ENCODE data around the gene HHAT.
"Not testable (repeated sequence)": the region's sequence is repeated elsewhere in the genome, so short reads cannot be mapped to it uniquely, and the experiment has no call there.

Gene HHAT

DNA sequence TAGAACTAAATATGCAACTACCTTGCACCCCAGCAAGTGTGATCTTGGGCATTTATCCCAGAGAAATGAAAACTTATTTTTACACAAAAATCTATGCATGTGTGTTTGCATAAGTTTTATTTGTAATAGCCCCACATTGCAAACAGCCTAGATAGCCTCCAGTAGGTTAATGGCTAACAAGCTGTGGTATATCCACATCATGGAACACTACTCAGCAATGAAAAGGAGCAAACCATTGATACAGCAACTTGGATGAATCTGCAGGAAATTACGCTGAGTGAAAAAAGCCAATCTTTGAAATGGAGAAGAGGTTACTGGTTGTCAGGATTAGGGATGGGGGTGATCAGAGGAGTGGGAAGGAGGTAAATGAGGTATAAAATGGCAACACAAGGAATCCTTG, 67.8 kb downstream of the HHAT start:
- DNase-seq (ENCODE audit: low spot score), result no peak

DNA sequence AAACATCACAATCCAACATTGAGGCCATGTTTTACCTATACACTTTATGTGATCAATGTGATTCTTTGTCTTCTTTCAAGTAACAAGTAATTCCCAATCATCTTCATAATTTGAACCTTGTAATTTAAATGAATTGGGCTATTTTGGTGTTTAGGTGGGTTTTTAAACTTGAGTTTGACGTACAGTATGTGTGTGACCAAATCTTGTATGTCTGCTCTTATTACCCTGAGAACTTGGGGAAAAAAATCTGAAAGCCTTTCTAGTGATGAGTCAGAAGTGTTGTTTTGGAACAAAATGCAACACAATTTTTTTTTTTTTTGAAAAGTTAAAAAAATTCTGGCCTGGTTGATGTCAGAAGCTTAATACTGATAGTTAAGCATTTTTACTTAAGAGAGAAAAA, 68.5 kb downstream of the HHAT start:
- no peak for DNase-seq (ENCODE audit: low spot score)

DNA sequence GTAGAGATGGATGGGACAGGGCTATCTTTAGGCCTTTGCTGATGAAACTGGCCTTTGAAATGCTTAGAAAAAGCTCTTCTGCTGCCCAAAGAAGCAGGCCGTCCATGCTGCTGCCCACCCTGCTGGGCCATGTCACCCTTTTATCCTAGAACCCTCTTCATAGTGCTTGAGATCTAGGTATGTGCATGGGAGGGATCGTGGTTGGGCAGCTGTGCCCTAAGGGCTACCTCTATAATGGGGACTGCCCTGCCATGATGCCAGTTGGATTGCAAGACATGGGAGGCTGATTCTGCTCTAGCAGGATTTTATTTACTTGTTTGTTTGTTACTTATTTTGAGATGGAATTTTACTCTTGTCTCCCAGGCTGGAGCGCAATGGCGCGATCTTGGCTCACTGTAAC, 69.0 kb downstream of the HHAT start:
- no peak for DNase-seq (ENCODE audit: low spot score)

DNA sequence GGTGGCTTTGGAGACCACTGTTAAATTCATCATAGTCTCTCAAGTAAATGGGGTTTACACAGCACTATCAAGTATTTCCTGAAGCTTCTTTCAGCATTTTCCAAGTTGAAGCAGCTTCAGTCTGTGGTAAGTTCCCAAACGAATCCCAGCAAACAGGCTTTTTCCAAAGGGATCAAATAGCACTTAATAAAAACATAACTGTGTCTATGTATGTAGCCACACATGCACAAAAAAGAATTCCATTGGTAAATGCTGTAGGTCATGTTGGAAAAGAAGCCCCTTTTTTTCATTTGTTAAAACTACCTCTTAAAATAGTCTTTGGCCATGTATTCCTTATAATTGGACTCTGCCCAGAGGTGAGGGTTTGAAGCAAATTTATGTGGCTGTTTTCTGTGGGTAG, 69.8 kb downstream of the HHAT start:
- DNase-seq (ENCODE audit: low spot score), result no peak

DNA sequence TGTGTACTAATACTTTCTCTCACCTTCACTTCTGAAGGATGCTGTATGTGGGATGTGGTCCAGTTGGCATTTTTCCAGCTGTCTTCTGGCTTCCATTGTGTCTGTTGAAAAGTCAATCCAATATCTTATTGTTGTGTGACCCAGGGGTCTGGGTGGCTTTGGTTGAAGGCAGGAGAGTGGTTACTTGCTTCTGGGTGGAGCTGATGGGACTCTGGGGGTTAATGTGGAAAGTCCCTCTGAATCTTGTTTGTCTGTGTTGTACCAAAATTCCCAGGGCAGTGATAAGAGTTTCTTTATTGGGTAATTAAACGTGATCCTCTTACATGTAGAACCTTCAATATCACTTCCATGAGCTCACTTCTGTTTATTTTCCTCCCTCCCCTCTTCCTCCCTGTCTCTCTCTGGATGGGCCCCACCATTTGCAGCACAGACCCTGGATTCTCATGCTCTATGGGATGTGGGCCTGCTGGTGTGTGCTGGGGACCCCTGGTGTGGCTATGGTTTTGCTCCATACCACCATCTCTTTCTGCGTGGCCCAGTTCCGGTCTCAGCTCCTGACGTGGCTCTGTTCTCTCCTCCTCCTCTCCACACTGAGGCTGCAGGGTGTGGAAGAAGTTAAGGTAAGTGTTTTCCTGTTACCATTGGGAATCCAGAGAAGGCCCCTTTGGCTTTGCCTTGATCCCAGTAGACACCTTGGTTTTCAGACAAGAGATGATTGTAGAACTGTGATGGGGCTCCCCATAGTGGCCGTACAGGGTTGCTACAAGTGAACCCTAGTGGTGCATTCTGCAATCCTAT, 71.5 kb downstream of the HHAT start:
- peak; percentile 54 for DNase-seq (ENCODE audit: low spot score)

DNA sequence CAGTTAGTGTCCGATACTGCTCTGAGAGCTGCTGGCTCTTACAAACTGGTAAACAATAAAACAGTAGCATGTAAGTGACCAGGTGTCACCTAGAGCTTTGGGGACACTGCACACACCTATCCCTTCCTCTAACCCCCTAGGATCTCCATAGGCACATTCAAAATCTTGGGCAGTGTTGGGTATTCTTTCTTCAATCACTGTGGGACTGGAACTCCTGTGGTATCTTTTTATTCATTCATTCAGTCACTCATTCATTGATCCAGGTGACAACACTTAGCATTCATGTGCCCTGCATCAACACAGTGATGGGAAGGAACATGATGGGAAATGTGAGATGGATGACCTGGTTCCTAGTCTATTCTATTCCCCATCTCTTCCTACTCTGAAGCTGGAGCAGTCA, 73.9 kb downstream of the HHAT start:
- DNase-seq (ENCODE audit: low spot score), result no peak

DNA sequence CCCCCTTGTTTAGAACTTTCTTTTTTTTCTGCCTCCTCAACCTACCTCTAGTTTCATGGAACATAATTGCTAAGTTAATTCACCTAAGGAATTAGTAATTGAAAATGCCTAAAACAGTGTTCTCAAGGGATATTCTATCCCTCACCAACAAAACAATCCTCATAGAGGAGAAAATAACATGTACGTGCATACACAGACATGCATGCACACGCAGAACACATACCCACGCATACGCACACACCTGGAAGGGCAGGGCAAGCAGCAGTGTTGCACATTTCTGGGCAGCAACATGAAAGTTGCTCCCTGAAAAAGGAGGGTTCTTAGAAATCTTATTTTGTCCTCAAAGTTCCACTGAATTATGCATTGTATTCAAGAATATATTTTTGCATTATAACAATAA, 76.6 kb downstream of the HHAT start:
- no peak for DNase-seq (ENCODE audit: low spot score)

DNA sequence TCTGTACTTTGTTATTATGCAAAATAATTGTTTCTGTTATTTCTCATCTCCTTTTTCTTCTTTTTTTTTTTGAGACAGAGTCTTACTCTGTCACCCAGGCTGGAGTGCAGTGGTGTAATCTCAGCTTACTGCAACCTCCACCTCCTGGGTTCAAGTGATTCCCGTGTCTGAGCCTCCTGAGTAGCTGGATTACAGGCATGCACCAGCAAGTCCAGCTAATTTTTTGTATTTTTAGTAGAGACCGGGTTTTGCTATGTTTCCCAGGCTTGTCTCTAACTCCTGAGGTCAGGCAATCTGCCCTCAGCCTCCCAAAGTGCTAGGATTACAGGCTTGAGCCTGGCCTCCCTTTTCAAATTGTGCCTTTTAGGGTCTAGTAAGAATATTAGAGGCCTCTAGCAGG, 77.6 kb downstream of the HHAT start:
- not testable (repeated sequence) for DNase-seq (ENCODE audit: low spot score)

DNA sequence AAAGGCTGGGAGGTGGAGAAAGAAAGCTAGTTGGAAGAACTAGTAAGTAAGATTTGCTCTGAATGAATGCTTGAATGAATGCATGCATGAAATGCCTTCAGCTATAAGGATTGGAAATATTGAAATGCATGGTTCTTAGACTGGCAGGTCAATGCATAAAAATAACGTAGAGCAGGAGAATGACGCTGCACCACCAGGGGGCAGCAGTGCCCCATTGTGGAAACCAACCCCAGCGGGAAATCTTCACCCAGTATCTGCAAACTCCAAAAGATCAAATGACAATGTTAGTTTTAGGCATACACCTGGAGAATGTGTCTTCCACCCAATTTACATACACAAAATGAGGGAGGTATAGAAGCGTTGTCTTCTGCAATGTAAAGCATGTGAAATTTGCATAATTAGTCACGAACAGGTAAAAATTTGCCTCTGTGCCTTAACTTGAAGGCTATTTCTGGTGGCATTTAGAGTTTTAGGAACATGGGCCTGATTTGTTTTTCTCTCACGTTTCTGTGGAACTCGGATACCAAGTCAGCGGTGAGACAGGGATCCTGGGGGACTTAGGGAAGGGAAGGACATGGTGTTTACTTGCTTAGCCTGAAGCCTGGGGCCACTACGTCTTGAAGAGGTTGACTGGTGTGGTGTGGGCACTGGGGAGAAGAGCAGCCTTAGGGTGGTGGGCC, 78.6 kb downstream of the HHAT start:
- peak; percentile 59 for DNase-seq (ENCODE audit: low spot score)

DNA sequence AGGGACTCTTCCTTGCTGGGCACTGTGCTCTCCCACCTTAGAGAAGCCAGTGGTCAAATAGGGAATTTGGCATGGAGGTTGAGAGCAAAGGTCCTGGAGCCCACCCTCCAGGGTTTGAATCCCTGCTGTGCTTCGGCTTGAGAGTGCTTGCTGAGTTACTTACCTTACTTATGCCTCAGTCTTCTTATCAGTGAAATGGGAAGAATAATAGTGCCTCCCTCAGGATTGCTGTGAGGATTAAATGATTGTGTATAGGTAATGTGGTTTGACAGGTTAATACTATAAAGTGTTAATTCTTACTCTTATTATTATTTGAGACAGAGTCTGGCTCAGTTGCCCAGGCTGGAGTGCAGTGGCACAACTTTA, 79.2 kb downstream of the HHAT start:
- no peak for DNase-seq (ENCODE audit: low spot score)

DNA sequence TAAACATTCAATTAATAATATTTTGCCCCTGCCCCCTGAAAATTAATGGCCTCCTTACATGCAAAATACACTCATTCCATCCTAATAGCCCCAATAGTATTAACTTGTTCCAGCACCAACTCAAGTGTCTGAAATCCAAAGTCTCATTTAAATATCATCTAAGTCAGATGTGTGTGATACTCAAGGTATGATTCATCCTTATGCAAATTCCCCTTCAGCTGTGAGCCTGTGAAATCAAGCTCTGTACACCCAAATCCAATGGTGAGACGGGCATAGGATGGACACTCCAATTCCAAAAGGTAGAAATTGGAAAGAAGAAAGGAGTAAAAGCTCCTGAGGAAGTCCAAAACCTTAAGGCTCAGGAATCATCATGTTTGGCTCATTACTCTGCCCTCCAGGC, 83.5 kb downstream of the HHAT start:
- DNase-seq (ENCODE audit: low spot score), result no peak

DNA sequence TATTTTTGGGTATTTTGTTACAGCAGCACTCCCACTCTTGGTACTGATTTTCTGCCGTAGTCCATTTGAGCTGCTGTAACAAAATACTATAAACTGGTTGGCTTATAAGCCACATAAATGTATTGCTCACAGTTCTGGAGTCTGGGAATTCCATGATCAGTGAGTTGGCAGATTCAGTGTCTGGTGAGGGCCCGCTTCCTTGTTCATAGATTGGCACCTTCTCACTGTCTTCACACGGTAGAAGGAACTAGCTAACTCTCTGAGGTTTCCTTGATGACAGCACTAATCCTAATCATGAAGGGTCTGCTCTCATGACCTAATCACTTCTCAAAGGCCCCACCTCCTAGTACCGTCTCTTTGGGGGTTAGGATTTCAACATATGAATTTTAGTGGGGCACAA, 85.2 kb downstream of the HHAT start:
- no peak for DNase-seq (ENCODE audit: low spot score)

DNA sequence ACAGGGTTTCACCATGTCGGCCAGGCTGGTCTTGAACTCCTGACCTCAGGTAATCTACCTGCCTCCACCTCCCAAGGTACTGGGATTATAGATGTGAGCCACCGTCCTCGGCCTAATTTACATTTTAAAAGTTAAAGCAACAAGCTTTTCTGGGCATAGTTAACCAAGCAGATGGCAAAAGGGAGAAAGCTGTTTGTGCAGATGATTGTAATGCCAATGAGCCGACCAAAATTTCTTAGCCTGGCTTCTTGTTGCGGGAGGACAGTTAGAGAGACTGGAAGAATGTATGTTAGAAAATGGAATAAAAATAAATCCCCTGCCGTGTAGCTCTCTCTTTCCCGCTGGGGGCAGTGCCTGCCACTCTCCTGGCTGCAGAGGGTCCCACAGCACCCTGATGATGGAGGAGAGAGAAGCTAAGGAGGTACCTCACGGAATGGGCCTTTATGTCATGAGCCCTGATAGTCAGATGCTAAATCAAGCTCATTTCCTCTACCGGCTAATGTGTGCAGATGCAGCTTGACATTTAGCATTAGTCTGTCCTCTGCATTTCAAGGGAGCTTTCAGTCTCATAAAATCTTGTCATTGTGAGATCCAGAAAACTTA, 87.2 kb downstream of the HHAT start:
- no peak for DNase-seq (ENCODE audit: low spot score)

DNA sequence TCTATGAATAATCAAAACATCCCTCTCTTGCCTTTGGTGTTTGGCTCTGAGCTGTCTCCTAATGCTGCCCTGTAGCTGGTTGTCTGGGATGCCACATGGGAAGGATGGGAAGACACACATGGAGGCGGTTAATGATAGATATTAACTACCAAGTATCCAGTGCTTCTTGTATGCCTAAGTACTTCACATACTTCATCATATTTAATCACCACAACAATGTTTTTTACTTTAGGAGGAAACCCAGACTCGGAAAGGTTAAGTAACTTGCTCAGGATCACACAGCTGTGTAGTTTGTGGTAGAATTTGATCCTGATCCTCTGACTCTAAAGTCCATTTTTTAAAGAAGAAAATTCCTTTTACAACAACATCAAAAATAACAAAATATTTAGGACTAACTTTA, 88.0 kb downstream of the HHAT start:
- no peak for DNase-seq (ENCODE audit: low spot score)

DNA sequence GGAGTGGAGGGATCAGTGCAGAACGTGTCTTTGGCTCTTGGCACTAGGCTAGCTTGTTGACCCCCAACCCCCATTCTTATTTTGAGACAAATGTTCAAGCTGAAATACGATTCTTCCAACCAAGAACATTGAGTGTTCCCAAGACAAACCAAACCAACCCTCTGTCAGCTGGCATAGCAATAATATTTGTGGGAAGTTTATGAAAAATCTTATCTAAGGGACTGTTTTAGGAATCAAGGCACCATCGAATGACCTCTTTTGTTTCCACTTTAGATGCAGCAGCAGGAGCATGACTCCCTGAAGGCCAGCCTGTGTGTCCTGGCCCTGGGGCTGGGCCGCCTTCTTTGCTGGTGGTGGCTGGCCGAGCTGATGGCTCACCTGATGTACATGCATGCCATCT, 89.2 kb downstream of the HHAT start:
- no peak for DNase-seq (ENCODE audit: low spot score)

DNA sequence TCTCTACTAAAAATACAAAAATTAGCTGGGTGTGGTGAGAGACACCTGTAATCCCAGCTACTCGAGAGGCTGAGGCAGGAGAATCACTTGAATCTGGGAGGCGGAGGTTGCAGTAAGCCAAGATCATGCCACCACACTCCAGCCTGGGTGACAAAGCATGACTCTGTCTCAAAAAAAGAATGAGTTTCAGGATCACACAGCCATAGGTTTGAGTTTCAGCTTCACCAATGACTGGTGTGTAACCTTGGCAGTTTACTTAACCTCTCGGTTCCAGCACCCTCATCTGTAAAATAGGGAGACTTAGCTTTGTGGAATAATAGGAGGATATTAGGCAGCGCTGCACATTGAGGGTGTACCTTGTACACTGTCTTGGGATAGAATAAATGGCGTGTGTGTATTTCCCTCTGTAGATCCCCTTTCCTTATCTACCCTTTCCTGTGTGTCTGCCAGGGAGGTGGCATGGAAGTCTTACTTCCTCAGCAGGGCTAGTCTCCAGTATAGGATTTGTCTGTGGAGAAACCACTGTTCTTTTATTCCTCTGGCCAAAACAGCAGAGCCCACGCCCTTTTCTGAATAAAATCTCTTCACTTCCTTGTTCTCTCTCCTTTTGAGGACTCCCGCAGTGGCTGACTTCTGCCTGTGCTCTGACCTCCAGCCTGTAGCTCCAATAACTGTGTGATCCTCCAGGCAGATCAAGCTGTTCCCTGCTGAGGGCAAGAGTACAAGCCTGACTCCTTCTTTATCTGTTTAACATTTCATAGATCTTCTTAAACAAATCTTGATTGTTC, 90.4 kb downstream of the HHAT start:
- DNase-seq (ENCODE audit: low spot score), result no peak

DNA sequence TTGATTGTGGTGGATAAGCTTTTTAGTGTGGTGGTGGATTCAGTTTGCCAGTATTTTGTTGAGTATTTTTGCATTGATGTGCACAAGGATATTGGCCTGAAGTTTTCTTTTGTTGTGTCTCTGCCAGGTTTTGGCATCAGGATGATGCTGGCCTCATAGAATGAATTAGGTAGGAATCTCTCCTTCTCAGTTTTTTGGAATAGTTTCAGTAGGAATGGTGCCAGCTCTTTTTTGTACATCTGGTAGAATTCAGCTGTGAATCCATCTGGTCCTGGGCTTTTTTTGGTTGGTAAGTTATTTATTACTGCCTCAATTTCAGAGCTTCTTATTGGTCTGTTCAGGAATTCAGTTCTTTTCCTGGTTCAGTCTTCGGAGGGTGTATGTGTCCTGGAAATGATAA, 98.0 kb downstream of the HHAT start:
- DNase-seq (ENCODE audit: low spot score), result not testable (repeated sequence)

DNA sequence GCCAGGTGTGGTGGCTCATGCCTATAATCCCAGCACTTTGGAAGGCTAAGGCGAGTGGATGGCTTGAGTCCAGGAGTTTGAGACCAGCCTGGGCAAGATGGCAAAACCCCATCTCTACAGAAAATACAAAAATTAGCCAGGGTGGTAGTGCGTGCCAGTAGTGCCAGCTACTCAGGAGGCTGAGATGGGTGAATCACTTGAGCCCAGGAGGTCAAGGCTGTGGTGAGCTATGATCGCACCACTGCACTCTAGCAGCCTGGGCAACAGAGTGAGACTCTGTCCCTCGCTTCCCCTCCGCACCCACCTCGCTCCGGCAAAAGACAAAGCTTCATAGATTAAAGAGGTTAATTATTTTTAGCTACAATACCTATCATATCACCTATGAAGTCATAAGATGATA, 100.0 kb downstream of the HHAT start:
- DNase-seq (ENCODE audit: low spot score), result no peak

DNA sequence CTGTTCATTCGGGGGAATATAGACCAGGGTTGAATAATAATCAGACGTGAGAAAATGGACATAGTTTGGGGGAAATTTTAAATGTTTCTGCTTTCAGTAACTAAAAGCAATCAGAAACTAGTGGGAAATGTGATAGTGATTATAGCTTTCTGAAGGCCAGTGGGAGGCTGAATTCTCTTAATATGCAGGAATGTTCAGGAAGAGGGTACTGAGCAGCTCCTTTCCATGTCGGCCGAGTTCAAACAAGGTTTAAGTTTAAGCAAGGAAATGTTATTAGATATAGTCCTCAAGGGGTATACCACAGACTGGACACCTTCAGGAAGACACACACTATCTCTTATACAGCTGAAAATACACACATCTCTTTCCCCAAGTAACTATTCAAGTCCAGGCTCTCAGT, 105.5 kb downstream of the HHAT start:
- DNase-seq (ENCODE audit: low spot score), result no peak

DNA sequence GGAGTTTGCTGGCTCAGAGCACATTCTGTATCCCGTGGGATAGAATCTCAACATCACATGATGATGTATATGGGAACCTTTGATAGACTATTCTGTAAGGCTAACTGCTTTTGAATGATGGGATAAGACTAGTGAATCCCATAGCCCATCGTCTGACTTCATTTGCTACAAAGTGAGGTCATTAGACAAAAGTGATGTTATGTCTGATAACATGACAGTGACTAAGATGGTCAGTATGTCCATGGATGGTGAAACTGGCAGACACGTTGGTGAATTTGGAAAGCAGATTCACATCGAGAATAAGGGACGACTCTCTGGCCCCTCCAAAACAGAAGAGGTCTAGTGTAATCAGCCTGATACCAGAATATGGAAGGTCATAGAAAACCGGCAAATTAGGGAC, 108.4 kb downstream of the HHAT start:
- no peak for DNase-seq (ENCODE audit: low spot score)

DNA sequence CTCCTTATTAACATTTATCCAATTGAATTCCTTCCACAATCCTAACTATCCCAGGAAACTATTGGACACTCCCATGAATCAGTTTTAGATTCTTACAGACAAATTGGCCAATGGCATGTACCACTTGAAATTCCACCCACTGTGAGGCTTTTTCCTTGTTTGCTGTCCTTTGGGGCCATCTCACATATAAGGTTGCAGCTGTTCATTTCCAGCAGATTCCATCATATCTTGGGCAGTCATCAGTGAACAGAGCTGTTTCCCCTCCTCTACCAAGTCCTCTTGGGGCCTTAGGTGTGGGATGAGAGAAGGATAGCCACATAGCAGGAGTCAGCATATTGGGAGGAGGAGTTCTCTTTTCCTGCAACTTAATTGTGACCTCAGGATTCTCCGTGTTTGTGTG, 109.1 kb downstream of the HHAT start:
- no peak for DNase-seq (ENCODE audit: low spot score)
